Neural progenitor cell (in vitro differentiated cells): ENCODE measurements around the gene TRIM5.

Experiments used
- CTCF ChIP-seq: fragments of 200-600 bp; sonication (generic); IDR thresholded peaks from 2 replicates; pipeline ENCODE4 v1.5.1; 2017; ENCODE audit warnings: antibody characterized with exemption, mild to moderate bottlenecking
- EZH2phosphoT487 ChIP-seq: fragments of 200-600 bp; sonication (generic); IDR thresholded peaks from 2 replicates; pipeline ENCODE4 v1.6.1; 2017; ENCODE audit warnings: antibody characterized with exemption

- TF ChIP-seq CTCF (no peak), EZH2phosphoT487 (no peak)
Observed at GRCh38 chr11:5625281-5625680, 59.6 kb downstream of the TRIM5 start.
